ENCODE data around the gene HIF1A.
"Not testable (repeated sequence)": the region's sequence is repeated elsewhere in the genome, so short reads cannot be mapped to it uniquely, and the experiment has no call there.

The HIF1A gene

DNA sequence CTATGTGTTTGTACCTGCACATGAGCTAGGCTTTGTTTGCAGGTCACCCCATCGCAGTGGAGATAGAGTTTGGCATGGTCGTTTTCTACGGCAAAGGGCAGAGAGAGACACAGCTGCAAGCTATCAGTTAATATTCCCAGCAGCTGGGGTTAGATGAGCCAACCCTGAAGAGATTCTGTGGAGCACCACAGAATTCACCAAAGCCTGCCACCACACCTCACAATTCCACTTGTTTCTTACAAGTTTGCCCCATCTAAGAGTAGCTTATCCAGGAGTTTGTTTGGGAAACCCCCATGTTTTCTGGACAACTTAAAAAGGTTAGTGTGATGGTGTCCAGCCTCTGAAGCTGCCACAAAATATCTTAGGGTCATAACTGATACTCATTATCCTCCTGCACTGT lies 20.0 kb upstream of the HIF1A start:
- no peak for DNase-seq

DNA sequence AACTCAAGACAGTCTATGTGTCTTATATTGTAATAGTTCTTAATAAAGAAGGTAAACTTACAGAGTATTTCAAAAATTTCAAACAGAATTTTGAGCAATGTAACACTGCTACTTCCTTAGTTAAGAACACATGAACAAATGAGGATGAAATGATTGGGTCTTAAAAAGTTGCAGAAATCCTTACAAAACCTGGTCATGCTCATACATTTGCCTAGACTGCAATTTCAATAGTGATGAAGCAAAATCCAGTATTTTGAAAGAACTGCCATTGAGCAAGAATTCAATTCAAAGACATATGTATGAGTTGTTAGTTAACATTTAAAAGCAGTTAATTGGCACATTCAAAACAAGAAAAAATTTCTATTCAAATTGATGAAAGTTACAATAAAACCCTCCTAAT lies 17.8 kb upstream of the HIF1A start:
- no peak for DNase-seq

DNA sequence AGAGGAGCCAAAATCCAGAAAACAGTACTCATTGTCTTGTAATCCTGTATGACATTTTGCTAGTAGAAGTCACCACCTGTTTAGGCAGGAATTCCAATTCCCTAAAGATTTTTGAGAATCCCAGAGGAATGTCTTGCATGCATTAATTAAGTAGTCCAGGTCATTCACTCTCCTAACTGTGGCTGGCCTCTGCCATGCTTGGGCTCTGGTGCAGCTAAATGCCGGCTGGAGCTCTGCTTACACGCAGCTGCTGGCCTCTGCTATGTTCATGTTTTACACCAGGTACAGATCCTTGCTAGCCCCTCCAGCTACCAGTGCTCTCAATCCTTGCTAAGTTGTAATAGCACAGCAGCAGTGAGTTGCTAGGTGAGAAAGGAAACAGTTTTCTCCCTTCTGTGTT lies 16.3 kb upstream of the HIF1A start:
- no peak for DNase-seq

DNA sequence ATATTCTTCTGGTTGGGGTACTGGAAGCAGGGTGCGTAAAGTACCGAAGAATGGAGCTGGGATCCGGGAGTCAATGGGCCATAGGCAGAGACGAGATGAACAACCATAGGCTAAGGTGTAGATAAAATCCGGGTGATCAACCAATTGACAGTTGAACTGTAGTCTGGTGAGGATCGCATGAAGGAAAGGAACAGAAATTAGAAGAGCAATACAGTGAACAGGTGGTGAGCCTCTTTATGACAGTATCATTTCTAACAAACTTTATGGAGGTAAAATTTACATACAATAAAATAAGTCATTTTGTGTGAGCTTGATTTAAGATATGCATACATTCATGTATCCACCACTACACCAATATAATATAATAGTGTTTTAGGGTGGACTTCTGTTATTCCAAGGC lies 13.9 kb upstream of the HIF1A start:
- DNase-seq: no peak

DNA sequence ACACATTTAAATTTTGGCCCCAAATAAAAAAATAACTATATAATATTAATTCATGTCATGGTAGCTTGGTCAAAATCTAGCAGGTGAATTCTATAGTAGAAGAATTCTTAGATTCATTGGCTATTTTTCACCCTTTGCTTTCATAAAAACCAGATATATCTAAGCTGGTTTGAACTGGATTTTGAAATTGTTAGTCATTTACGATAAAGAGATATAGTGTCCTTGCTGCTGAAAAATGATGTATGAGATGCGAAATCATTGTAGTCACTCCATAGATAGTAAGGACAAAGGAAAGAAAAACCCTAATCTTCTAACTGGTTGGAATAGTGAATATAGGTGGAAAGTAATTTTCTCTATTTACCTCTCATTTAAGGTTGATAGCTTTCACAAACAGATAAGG lies 12.2 kb upstream of the HIF1A start:
- no peak for DNase-seq

DNA sequence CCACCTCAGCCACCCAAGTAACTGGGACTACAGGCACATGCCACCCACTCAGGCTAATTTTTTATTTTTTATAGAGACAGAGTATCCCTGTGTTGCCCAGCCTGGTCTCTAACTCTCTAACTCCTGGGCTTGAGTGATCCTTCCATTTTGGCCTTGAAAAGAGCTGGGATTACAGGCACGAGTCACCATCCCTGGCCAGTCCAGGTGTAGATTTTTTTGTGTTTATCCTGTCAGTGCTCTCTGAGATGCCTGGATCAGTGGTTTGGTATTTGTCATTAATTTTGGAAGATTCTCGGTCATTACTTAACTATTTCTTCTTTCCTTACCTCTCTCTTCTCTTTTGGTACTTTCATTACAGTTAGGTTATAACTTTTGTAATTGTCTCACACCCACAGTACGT lies 5.3 kb upstream of the HIF1A start:
- DNase-seq: no peak

DNA sequence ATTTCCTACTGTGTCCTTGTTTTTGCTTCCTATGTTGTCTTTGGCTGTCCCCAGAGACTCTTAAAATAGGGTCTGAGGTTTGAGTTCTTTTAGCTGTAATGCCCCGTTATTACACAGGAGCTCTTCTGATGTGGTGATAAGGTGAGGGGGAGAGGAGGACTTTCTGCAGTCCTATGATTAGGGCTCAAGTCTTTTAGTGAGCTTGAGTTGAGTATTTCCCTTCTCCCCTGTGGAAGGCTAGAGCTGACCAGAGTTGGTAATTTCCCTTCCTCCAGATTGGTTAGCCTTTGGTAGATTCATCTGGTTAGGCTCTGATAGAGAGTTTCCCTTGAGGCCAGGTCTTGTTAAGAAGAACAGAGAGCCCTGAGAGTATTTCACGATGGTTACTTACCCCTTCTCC lies 4.3 kb upstream of the HIF1A start:
- no peak for DNase-seq

DNA sequence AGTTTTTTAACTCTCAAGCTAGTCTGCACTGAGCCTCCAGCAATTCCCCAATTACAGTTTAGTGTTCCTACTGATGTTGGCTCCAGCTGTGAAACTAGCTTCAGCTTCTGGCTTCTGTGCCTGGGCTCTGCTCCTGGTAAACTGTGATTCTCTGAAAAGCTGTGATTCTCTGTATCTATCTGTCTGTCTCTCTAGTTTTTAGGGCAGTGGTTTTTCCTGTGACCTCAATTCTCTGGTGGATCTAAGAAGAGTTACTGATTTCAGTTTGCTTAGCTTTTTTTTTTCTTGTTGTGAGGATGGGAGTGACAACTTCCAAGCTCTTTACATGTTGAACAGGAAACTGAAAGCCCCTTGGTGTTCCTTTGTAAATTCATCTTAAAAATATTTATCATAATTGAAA lies 3.8 kb upstream of the HIF1A start:
- no peak for DNase-seq

DNA sequence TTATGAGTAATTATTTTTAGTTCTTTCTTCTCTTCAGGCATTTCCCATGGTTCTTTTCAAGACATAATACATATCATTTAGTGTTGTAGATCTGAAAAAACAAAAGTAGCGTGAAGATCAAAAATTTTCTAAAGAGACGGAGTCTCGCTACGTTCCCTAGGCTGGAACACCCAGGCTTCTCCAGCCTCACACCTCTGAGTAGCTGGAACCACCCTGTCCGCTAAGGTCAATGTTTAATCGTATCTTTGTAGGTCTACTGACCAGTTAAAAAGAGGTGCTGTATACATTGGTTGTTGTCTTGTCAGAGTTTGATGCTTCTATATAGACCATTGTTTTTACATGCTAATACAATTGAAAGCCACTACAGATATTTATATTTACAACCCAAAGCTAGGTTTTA lies 1.3 kb upstream of the HIF1A start:
- DNase-seq: no peak

DNA sequence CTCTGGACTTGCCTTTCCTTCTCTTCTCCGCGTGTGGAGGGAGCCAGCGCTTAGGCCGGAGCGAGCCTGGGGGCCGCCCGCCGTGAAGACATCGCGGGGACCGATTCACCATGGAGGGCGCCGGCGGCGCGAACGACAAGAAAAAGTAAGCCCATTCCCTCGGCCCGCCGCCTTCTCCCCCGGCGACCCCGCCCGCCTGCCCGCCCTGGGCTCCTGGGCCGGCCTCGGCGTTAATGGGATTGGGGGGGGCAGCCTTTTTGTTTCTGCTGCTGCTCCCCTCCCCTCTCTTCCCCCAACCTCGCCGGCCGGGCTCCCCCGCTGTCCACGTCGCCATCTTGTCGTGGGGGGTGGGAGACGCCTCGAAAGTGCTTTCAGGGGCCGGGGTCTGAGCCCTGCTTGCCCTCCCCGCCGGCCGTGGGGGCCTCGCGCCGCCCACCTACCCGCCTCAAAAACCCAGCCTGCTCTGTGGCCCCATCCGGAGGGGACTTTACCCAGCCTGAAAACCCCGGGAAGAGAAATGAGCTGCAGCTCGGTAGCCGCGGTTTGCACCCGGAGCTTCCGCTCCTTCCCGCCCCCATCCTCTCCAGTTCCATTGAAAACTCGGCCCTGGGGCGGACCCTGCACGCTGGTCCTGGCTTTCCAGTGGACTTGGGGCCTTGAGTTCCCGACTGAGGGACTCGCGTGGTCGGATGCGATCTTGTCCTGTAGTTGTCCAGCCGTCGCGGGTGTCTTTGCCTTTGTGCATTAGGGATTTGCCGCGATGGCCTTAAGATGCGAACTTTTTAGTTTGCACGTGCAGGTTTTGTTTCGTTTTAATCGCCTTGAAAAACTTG lies 598 bp downstream of the HIF1A start:
- DNase-seq: peak; percentile 56

DNA sequence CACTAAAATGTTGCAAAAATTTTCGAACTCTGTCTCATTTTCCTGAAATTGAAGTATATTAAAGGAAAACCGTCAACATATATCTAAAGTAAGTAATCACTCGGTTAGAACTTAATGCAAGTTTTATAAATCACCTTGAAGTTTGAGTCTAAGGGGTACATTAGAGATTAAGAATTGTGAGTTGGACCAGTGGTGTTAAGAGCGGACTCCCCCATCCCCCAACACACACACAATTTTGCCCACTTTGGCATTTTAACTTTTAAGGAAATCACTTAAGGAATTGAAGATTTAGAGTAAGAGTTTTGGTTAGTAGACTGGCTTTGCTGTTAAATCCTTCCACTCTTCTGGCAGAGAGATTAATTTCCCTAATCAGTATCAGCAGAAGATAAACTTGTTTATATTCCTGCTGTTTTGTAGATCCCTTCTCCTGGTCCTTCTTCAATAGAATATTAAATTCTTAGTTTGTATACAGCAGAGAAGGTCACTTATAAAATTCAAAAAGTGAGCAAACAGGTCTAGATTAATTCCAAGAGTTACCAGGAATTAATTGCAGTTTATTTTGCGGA lies 1.5 kb downstream of the HIF1A start:
- DNase-seq: no peak

DNA sequence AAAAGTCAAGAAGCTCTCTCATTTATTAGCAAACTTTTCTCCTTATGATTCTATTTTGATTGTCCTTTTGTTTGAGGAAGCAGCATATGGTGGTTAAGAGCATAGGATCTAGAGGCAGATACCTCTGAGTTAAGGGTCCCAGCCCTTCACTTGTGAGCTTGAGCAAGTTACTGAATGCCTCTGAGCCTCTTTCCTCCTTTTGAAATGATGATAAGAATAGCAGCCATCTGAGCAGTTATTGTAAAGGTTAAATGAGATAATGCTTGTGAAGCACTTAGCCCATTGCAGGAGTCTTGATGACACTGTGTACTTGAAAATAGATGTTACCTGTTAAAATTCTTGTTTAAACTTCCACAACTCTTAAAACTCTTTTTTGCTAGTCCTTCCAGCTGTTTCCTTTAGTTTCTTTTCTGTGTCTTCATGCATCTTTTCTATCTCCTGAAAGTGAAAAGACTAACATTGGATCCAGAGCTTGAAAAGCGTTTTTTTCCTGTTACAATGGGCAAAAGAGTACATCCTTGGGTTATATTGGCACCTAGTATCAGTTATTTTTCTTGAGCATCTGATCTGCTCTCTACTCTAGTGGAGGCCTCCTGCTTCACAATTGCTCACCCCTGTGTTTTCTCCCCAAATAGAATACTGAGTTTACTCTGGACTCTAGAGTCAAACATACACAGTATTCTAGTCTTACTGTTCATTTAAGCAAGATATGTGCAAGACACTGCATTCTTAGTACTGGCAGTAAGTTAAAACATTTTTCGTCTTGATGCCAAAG lies 3.1 kb downstream of the HIF1A start:
- DNase-seq: no peak

DNA sequence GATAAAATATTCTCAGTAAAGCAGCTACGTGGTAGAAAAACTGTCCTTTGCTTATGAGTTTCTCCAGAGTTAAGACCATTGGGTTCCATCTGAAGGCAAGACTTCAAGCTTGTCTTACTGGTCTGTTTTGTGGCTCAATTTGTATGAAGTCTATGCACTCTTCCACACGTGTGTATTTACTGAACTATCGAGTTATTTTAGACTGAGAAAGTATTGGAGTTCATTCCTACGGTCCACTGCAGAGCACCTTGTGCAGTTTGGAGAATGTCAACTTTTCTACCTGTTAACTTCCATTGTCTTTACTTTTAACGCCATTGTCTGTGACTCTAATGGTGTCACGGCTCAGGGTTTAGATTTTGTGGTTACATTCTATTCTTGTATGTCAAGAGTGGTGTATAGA lies 3.7 kb downstream of the HIF1A start:
- no peak for DNase-seq

DNA sequence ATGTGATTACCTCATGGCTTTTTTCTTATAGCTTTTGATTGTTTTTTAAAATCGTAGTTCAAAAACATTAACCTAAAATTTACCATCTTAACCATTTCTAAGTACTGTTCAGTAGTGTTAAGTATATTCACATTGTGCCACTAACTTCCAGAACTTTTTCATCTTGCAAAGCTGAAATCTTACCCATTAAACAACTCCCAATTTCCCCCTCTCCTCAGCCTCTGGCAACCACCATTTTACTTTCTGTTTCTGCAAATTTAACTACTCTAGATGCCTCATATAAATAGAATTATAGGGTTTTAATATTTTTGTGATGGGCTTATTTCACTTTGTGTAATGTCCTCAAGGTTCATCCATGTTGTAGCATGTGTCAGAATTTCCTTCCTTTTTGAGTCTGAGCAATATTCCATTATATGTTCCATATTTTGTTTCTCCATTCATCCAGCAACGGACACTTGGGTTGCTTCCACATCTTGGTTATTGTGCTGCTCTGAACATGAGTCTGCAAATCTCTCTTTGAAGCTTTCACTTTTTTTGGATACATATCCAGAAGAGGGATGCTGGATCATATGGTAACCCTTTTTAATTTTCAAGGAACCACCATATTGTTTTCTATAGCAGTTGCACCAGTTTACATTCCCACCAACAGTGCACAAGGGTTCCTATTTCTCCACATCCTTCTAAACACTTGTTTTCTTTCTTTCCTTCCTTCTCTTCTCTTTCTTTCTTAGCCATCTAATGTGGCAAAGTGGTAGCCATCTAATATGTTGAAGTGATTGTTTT lies 5.0 kb downstream of the HIF1A start:
- DNase-seq: no peak

DNA sequence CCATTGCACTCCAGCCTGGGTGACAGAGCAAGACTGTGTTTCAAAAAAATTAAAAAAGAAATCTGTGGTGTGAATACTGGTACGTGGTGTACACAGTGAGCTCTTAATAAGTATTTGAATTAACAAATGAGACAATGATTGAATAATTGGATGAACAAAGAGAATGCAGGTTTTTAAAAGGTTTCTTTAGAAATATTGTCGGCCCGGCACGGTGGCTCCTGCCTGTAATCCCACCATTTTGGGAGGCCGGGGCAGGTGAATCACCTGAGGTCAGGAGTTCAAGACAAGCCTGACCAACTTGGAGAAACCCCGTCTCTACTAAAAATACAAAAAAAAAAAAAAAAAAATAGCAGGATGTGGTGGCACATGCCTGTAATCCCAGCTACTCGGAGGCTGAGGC lies 6.6 kb downstream of the HIF1A start:
- DNase-seq: no peak

DNA sequence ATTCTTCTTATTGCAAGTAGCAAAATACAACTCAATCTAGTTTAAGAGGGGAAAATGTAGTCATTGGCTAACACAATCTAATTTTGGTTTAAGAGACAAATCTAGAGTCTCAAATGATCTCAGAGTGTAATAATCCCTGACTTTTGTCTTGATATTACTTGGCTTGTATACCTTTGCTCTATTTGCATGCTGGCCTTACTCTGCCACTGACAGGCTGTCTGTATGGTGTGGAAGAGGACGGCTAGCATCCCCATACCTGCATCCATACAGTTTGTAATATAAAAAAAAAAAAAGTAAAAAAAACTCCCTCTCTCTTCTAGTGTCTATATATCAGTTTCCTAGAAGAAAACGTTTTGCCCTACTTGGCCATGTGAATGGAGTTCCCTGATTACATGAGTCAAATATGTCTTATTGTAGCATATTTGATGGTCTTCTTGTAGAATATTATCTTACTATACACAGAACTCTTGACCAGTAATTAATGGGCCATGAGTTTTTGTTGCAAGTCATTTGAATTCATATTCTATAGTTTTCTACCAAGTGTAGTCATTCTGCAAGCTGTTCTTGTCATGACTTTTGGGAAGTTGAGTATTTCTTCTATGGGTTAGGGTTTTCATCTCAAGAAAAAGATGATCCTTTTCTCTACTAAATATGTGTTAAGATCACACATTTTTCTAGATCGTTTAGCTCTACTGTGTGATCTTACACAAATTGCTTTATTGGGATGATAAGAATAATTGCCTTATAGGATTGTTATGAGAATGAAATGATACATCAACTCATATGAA lies 8.2 kb downstream of the HIF1A start:
- DNase-seq: no peak

DNA sequence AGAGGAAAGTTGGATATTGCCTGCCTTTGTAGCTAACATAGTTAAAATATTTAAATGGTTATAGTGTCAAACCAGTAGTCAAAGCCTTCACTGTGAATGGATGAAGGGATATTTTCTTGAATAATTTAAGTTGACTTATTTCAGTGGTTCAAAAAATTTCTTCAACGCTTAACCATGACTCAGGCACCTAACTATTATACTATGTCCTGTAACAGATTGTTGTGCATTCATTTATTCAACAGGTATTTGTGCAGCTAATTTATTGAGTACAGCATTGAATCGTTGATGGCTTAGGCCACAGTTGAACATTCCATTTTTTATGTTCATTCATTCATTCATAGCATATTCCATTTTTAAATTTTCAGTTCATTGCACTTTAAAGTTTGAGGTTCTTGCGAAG lies 9.2 kb downstream of the HIF1A start:
- DNase-seq: no peak

DNA sequence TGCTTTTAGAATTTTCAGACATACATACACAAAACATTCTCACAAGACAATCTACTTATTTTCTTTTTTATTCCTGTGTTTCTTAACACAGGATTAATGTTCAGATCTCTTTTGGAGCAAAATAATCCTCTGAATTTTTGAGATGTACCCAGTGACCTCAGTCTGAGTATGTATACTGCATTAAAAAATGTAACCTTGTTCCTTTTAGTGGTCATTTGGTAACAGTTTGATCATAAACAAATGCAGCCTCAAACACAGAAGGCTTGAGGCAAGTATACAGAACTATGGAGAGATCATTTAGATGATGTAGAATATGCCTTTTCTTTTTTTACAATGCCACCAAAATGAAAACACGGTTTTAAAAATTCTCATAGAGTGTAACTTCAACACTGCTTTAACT lies 9.7 kb downstream of the HIF1A start:
- DNase-seq: no peak

DNA sequence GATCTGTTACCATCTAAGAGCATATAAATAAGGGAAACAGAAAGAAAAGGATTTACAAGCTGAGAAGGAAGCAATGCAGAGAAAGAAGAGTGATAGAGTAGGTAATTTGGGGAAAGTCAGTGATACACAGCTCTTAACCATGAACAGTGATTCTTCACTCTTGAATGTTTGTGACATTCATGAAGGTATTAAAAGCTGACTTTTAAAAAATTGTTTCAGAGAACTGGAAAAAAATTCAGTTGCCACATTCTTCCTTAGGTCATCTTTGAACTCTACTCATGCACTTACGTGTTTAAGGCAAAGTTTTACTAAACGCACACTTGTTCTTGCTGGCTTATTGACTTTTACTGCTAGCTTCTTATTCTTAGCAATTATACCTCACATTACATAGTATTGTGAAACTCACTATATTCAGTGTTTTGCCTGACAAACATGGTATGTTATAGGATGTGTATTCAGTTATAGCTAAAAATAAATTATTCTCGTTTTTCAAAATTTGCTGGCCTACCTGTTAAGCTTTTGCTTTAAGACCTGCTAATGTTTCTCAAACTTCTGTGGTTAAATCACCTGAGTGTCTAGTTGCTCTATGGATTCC lies 10.9 kb downstream of the HIF1A start:
- no peak for DNase-seq

DNA sequence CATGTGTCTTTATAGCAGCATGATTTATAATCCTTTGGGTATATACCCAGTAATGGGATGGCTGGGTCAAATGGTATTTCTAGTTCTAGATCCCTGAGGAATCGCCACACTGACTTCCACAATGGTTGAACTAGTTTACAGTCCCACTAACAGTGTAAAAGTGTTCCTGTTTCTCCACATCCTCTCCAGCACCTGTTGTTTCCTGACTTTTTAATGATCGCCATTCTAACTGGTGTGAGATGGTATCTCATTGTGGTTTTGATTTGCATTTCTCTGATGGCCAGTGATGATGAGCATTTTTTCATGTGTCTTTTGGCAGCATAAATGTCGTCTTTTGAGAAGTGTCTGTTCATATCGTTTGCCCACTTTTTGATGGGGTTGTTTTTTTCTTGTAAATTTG lies 12.5 kb downstream of the HIF1A start:
- not testable (repeated sequence) for DNase-seq

DNA sequence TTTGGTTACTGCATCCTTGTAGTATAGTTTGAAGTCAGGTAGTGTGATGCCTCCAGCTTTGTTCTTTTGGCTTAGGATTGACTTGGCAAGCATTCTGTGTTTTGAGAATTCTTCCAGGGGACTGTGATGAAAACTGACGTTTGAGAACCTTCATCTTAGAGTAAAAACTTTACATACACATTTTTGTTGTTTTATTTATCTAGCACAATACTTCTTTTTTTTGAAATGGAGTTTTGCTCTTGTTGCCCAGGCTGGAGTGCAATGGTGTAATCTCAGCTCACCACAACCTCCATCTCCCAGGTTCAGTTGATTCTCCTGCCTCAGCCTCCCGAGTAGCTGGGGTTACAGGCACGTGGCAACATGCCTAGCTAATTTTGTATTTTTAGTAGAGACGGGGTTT lies 13.4 kb downstream of the HIF1A start:
- DNase-seq: not testable (repeated sequence)

All from activated naive CD4-positive, alpha-beta T cell treated with Interleukin-2 at 50 U/mL for 16 hours (primary cell).